HG03521 (cell line): ENCODE data around the gene MADCAM1.

Experiments used
- ATAC-seq: cut with Tn5 transposase; IDR thresholded peaks from one replicate; pipeline ENCODE4 v1.9.1; 2021; ENCODE audit warnings: mild to moderate bottlenecking, moderate library complexity; ENCODE audit not compliant: unreplicated experiment

The MADCAM1 gene

DNA sequence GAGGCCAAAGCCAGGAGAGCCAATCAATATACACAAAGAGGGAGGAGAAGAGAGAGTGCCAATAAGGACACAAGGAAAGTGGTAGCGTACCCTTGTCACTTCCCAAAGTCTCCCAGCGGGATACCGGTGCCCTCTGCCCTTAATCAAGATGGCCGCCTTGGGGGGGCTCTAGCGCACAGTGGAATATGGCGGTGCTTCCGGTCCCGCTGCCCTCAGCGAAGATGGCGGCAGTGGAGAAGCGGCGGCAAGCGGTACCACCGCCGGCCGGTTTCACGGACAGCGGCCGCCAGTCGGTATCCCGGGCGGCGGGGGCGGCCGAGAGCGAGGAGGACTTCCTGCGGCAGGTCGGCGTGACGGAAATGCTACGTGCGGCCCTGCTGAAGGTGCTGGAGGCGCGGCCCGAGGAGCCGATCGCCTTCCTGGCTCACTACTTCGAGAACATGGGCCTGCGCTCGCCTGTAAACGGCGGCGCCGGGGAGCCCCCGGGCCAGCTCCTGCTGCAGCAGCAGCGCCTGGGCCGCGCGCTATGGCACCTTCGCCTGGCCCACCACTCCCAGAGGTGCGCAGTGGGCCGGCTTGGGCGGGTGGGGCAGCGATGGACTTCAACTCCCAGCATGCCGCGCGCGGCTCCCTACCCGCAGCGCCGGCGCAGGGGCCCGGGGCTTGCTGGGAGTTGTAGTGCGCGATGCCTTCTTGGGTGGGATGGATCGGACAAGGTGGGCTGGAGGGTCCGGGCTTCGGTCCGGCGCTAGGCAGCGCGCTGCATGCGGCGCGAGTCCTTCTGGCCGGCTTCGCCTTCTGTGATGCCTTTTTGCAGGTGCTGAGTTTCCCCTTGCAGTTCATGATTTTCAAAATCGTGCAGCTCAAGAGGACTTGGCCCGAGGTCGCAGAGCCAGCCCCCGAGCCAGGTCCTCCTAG lies 11.3 kb downstream of the MADCAM1 start, which contains the start of gene TPGS1:
TPGS1 (plus strand) TSS at position 212 of the 918 bp plus-strand sequence; CDS start at position 222, 10 bp downstream.
- ATAC-seq: peak; percentile 50

DNA sequence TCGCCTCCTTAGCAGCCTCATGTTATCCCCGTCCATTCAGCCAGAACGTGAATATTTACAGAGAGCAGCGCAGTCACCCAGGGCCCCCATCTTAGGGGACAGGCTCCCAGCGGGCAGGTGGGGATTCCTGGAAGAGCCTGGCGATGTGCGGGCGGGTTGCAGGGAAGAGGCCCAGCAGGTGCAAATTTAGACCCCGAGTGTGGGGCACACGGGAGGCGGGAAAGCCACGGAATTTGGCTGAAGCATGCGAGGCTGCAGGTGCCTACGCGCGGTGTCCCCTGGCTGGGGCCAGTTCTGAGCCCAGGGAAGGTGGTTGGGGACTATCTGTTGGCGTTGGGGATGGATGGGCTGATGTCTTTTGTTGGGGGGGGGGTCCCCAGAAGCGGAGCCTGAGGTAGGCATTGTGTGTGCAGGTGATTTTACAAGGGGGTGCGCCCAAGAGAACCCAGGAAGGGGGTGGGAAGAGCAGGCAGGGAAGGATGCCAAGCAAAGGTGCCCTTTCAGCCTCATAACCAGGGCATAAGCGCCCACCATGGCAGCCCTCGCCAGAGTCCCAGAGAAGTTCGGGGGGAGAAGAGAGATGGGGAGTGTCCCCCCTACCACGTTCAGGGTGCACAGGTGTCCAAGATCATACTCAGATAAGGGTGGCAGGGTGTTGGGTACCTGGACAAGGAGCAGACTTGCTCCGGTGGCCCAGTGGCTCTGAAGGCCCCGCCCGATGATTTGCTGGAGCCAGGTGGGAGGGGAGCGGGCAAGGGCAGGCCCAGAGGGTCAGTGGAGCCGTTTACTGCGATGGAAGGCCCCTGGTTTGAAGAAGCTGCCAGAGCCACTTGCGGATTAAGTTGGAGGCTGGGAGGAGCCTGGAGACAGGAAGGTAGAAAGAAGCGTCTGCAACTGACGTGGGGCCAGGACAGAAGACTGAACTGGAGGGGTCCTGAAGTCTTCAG lies 12.2 kb downstream of the MADCAM1 start:
- ATAC-seq: no peak

DNA sequence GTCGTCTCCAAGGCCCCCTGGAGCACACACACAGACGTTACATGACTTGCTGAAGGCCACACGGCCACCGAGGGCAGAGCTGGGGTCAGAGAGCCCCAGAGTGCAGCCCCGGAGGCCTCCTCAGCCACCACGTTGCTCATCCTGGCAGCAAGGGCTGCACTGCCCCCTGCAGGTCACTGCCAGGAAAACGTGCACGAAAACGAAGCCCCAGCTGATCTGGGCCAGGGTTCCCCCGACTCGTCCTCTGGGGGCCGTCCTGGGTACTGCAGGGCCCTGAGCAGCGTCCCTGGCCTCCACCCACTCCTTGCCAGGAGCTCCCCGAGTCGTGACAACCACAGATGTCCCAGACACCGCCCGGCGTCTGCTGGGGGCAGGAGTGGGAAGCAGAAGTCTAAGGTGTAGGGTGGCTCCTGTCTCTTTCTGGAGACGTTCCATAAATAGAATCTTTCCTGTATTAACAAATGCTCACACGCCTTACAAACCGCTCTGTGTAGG lies 14.4 kb downstream of the MADCAM1 start:
- ATAC-seq: no peak

DNA sequence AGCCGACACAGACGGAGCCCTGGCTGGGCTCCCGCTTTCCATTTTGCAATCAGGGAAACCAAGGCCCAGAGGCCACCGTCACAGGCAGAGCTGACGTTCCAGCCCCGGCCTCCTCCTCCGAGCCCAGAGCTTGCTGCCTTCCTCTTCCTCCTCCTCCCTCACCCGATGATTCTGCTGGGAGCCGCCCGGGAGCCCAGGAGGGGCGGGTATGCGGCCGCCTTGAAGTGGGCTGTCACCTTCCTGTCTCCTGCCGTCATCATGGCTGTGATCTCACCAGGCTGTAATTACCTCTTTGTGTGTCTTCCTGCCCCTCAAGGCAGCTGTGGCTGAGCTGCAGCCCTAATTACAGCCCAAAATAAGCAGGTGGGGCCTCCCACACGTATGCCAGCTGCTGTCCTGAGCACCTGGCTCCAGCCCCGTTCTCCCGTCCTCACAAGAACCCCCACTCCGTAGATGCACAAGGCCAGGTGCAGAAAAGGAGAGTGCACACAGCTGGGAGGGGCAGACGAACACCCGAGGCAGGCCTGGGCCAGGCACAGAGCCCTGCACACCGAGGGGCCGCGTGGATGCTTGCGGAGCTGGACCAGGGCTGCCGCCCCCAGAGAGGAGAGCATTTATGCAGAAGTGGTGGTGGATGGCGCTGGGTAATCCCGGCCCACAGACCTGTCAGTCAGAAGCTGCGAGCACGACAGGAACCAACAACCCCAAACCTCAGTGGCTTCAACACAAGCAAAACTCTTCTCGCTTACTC lies 15.0 kb downstream of the MADCAM1 start:
- ATAC-seq: no peak

DNA sequence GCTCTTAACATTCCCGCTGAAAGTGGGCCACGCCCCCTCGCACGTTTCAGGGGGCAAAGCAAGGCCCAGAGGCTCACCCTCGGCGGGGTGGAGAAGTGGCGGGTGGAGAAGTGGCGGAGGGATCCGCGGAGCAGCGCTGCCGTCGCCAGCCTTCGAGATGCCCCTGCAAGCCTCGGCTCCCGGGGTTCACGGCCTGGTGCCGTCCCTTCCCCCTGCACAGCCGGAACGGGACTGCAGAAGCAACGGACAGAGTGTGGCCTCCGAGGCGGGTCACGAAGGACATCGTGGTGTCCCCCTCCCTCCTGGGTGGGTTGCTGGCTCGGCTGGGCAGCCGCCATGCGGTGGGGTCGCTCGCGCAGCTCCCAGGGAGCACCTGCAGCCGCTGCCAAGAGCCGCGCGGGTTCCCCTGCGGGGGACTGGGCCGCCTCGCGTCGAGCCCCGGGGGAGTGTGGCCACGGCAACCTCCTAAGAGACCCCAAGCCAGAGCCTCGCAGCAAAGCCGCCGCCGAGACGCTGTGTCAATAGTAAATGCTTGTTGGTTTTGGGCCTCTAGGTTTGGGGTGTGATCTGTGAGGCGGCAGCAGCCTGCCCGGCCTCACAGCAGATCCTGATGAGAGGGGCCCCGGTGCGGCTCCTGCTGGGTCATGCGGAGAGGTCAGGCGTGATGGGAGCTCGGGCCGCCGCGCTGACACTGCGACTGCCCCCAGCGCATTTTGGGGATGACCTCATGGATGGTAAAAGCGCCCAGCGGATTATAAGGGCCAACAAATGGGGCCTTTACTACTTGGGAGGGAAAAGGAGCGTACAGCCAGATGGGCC lies 16.5 kb downstream of the MADCAM1 start:
- no peak for ATAC-seq

DNA sequence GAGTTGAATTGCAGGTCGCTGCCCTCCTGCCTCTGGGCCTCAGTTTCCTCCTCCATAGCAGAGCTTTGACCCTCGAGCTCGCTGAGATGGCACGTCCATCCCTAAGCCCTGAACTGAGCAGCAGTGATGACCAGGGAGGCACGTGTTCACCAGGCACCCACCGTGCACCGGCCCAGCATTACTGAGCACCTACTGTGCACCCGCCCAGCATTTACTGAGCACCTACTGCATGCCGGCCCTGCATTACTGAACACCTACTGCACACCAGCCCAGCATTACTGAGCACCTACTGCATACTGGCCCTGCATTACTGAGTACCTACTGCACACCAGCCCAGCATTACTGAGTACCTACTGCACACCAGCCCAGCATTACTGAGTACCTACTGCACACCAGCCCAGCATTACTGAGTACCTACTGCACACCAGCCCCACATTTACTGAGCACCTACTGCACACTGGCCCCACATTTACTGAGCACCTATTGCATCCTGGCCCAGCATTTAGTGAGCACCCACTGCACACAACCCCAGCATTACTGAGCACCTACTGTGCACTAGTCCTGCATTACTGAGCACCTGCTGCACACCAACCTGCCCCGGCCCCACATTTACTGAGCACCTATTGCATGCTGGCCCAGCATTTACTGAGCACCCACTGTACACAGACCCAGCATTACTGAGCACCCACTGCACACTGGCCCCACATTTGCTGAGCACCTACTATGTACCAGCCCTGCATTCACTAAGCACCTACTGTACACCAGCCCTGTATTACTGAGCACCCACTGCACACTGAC lies 17.3 kb downstream of the MADCAM1 start:
- no peak for ATAC-seq

DNA sequence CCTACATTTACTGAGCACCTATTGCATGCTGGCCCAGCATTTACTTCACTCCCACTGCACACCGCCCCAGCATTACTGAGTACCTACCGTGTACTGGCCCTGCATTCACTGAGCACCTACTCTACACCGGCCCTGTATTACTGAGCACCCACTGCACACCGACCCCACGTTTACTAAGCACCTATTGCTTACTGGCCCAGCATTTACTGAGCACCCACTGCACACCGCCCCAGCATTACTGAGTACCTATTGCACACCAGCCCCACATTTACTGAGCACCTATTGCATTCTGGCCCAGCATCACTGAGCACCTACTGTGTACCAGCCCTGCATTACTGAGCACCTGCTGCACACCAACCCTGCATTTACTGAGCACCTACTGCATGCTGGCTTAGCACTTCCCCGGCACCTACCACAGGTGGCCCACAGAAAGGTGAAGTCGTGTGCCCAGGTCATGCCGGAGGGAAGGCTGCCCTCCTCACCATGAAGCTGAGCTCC lies 17.9 kb downstream of the MADCAM1 start:
- no peak for ATAC-seq

DNA sequence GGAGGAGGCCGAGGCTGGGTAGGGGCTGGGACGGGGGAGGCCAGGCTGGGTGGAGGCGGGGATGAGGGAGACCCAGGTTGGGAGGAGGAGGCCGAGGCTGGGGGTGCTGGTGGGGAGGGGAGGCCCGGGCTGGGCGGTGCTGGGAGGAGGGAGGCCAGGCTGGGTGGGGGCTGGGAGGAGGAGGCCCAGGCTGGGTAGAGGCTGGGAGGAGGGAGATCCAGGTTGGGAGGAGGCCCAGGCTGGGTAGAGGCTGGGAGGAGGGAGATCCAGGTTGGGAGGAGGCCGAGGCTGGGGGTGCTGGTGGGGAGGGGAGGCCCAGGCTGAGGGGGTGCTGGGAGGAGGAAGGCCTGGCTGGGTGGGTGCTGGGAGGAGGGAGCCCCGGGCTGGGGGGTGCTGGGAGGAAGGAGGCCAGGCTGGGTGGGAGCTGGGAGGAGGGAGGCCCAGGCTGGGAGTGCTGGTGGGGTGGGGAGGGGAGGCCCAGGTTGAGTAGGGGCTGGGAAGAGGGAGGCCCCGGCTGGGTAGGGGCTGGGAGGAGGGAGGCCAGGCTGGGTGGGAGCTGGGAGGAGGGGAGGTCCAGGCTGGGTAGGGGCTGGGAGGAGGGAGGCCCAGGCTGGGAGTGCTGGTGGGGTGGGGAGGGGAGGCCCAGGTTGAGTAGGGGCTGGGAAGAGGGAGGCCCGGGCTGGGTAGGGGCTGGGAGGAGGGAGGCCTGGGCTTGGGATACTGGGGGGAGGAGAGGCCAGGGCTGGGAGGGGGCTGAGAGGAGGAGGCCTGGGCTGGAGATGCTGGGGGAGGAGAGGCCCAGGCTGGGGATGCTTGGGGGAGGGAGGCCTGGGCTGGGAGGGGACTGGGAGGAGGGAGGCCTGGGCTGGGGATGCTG lies 21.7 kb downstream of the MADCAM1 start:
- no peak for ATAC-seq

DNA sequence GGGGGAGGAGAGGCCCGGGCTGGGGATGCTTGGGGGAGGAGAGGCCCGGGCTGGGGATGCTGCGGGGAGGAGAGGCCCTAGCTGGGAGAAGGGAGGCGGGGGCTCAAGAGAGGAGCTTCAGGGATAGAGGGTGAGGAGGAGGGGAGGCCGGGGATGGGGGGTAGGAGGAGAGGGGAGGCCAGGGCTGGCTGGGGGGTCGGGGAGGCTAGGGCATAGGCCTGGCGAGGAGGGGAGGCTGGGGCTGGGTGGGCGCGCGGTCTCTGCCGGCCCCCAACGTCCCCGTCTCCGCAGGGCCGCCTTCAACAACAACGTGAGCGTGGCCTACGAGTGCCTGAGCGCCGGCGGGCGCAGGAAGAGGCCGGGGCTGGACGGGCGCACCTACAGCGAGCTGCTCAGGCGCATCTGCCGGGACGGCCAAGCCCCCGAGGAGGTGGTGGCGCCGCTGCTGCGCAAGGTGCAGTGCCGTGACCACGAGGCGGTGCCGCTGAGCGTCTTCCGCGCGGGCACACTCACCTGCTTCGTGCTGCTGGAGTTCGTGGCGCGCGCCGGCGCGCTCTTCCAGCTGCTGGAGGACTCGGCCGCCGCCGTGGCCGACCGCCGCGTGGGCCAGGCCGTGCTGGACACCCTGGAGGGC lies 22.4 kb downstream of the MADCAM1 start:
- ATAC-seq: no peak

DNA sequence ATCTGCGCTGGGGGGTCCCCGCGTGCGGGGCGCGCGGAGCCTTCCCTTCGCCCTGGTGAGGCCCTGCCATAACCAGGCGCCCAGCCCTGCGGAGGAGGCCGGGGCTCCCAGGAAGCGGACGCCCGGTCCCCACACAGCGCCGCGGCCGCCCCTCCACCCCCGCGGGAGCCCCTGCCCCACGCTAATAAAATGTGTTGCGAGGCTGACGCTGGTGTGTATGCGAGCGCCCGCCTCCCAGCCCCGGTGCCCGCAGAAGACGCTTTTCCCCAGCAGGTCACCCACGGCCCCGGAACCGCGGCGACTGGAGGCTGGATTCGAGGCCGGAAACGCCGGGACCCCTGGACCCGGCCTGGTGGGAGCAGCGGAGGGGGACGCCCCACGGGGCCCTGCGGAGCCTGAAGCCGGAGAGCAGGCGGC lies 23.2 kb downstream of the MADCAM1 start:
- ATAC-seq: no peak

DNA sequence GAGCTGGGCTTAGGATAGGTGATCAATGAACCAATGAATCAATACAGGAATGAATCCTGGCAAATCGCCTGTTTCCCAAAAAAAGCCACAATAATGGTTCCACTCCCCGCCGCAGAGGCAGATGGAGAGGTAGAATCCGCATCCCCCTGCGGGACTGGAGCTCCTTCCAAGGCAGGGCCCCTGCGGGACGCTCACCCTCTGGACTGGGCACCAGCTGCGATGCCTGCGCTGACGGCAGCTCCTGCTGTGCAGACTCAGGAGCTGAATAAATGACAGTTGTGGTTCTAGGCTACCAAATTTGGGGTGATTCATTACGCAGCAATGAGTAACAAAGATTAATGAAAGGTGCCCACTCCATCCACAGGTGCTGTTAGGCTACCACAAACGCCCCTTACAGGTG lies 26.4 kb downstream of the MADCAM1 start:
- no peak for ATAC-seq

DNA sequence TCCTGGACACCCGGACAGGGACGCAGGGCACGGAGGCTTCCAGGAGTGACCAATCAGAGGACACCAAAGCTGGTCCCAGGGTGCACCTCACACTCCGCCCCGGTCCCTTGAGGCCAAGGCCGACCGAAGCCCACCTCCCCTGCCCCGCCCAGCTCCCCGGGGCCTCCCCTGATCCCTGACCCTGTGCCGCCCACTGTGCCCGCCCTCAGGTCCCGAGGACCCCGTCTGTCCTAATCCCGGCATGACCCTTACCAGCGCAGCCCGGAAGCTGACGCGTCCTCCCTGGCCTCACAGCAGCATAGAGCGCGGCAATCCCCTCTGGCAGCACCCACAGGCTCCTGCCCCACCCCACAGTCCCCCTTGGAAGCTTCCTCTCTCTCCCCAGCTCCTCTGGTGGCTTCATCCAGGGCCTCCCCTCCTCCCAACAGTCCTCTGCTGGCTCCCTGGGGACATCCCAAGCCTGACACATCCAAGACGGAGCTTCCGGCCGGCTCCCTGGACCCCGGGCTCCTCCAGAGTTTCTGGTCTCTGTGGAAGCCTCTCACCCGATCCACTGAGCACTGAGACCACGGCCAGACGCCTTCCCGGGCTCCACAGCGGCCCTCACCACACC lies 27.9 kb downstream of the MADCAM1 start:
- no peak for ATAC-seq

DNA sequence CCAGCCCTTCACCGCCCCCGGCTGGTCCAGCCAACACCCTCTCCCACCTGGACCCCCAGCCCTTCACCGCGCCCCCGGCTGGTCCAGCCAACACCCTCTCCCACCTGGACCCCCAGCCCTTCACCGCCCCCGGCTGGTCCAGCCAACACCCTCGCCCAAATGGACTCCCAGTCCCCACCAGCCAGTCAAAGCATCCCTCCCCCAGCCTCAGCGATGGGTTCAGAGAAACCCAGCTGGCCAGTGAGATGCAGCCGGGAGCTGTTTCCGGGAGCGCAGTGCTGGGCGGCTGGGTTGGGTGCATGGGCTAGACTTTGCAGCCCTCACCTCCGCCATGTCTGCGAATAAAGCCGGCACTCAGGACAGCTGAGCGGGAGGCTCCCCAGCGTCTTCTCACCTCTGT lies 28.7 kb downstream of the MADCAM1 start:
- ATAC-seq: no peak

DNA sequence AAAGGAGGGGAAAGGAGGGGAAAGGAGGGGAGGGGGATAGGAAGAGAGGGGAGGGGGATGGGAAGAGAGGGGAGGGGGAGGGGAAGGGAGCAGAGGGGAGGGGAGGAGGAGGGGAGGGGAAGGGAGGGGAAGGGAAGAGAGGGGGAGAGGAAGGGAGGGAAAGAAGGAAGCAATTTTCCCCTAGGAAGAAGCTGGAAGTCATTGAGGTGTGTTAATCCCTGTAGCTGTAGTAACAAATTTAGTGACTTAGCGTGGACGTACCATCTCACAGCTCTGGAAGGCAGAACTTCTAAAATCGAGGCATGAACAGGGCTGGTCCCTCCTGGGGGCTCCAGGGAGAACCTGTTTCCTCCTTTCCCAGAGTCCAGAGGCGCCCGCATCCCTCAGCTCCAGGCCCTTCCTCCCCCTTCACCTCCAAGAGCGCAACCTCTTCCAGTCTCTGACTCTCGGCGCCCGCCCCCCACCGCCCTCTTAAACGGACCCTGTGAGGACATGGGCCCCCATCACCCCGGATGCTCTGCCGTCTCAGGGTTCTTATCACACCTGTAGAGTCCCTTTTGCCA lies 29.7 kb downstream of the MADCAM1 start:
- ATAC-seq: no peak

DNA sequence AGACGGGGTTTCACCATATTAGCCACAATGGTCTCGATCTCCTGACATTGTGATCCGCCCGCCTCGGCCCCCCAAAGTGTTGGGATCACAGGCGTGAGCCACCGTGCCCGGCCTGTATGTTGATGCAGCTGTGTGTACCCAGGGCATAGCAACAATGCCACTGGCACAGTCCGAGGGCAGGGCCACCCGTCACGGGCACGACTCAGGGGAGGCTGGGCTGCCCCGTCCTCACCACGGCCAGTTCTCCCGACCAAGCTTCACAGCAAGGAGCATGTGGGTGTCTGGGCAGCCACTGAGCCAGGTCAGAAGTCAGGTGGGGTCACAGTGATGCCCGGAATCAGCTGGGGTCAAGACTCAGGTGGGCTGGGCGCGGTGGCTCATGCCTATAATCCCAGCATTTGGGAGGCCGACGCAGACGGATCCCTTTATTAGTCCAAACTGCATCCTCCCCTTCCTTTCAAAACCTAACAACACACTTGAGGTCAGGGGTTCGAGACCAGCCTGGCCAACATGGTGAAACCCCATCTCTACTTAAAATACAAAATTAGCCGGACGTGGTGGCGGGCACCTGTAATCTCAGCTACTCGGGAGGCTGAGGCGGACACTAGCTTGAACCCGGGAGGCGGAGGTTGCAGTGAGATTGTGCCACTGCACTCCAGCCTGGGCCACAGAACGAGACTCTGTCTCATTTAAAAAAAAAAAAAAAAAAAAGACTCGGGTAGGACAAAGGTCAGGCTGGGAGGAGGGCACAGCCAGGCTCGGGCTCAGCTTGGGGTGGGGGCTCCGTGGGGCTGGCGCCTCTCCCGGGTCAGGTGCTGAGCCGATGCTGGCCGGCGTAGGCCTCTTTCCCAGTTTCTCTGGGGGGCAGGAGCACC lies 34.1 kb downstream of the MADCAM1 start:
- no peak for ATAC-seq
